ENCODE results near the gene HSPA12B.

HSPA12B gene

GRCh38 chr20:3749087-3749688, 16.7 kb downstream of the HSPA12B start:
- no peak overlapping the region for H3K4me3 ChIP-seq (ENCODE audit: low read length)
- H3K9me3 ChIP-seq (ENCODE audit: control insufficient read depth, insufficient read depth, low read length): no peaks in the 10 kb centered on the region
- no peaks in the 10 kb centered on the region for H3K79me2 ChIP-seq (ENCODE audit: control insufficient read depth, low read length)
- H3K4me1 ChIP-seq (ENCODE audit: control insufficient read depth, low read length): no peaks in the 10 kb centered on the region
- H3K27me3 ChIP-seq (ENCODE audit: control insufficient read depth, low read length): peaks cover 5% of the 10 kb centered on the region; the same call in 1 of the 2 replicates
- no peak overlapping the region for H3K27ac ChIP-seq (ENCODE audit: low read depth, low read length)
- H3K36me3 ChIP-seq (ENCODE audit: control insufficient read depth, low read length): peaks cover 5% of the 10 kb centered on the region; the same call in 1 of the 2 replicates
- H3K9me2 ChIP-seq (replicated peaks; ENCODE audit: control insufficient read depth, low read length): no peaks in the 10 kb centered on the region
- no peaks in the 10 kb centered on the region for H4K20me1 ChIP-seq (ENCODE audit: control insufficient read depth, insufficient read depth, low read depth, low read length)
- TF ChIP-seq, protein P1, sequence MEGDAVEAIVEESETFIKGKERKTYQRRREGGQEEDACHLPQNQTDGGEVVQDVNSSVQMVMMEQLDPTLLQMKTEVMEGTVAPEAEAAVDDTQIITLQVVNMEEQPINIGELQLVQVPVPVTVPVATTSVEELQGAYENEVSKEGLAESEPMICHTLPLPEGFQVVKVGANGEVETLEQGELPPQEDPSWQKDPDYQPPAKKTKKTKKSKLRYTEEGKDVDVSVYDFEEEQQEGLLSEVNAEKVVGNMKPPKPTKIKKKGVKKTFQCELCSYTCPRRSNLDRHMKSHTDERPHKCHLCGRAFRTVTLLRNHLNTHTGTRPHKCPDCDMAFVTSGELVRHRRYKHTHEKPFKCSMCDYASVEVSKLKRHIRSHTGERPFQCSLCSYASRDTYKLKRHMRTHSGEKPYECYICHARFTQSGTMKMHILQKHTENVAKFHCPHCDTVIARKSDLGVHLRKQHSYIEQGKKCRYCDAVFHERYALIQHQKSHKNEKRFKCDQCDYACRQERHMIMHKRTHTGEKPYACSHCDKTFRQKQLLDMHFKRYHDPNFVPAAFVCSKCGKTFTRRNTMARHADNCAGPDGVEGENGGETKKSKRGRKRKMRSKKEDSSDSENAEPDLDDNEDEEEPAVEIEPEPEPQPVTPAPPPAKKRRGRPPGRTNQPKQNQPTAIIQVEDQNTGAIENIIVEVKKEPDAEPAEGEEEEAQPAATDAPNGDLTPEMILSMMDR (IDR thresholded peaks at IDR 0.05; ENCODE audit: low read depth, low read length, poor library complexity, severe bottlenecking): no peak
- TF ChIP-seq EZH2phosphoT487 (IDR thresholded peaks at IDR 0.05; ENCODE audit: borderline replicate concordance, low read length): no peak
- no peak overlapping the region for H3K4me2 ChIP-seq (ENCODE audit: low read length)
- no peaks in the 10 kb centered on the region; the same call in 1 of the 2 replicates for H3F3A ChIP-seq (ENCODE audit: control insufficient read depth, insufficient read depth)

DNA sequence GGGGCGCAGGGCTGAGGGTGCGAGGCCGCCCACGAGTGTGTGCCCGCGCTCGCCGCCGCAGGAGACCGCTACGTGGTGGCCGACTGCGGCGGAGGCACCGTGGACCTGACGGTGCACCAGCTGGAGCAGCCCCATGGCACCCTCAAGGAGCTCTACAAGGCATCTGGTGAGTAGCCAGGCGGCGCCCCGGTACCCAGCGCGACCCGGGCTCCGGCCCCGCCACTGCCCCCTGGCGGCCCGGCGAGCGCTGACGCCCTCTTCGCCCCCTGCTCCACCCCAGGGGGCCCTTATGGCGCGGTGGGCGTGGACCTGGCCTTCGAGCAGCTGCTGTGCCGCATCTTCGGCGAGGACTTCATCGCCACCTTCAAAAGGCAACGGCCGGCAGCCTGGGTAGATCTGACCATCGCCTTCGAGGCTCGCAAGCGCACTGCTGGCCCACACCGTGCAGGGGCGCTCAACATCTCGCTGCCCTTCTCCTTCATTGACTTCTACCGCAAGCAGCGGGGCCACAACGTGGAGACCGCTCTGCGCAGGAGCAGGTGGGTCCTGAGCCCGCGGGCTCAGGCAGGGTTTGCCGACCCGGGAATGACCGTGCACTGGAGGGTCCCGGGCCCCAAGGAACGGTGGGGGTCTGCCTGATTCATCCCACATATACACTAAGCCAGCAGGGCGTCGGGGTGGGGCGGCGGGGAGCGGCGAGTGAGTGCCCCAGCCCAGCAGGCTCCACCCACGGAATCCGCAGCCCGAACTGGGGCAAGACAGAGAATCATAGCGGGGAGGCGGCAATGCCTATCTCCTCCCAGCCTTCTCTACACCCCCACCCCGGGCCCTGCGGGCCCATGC, 17.4 kb downstream of the HSPA12B start:
- Histone ChIP-seq H3K4me3 (ENCODE audit: low read length) (no peak overlapping the region), H3K9me2 (replicated peaks; ENCODE audit: control insufficient read depth, low read length) (no peaks in the 10 kb centered on the region), H3K79me2 (ENCODE audit: control insufficient read depth, low read length) (no peaks in the 10 kb centered on the region), H3K4me1 (ENCODE audit: control insufficient read depth, low read length) (no peaks in the 10 kb centered on the region), H3K27ac (ENCODE audit: low read depth, low read length) (no peak overlapping the region), H3K9me3 (ENCODE audit: control insufficient read depth, insufficient read depth, low read length) (no peaks in the 10 kb centered on the region), H3K36me3 (ENCODE audit: control insufficient read depth, low read length) (peaks cover 5% of the 10 kb centered on the region; the same call in 1 of the 2 replicates), H3F3A (ENCODE audit: control insufficient read depth, insufficient read depth) (no peaks in the 10 kb centered on the region), H3K4me2 (ENCODE audit: low read length) (no peak overlapping the region), H3K27me3 (ENCODE audit: control insufficient read depth, low read length) (no peaks in the 10 kb centered on the region), H4K20me1 (ENCODE audit: control insufficient read depth, insufficient read depth, low read depth, low read length) (no peaks in the 10 kb centered on the region)
- no peak for TF ChIP-seq EZH2phosphoT487 (IDR thresholded peaks at IDR 0.05; ENCODE audit: borderline replicate concordance, low read length)
- TF ChIP-seq, protein P1 (IDR thresholded peaks at IDR 0.05; ENCODE audit: low read depth, low read length, poor library complexity, severe bottlenecking): peak; percentile 68

DNA sequence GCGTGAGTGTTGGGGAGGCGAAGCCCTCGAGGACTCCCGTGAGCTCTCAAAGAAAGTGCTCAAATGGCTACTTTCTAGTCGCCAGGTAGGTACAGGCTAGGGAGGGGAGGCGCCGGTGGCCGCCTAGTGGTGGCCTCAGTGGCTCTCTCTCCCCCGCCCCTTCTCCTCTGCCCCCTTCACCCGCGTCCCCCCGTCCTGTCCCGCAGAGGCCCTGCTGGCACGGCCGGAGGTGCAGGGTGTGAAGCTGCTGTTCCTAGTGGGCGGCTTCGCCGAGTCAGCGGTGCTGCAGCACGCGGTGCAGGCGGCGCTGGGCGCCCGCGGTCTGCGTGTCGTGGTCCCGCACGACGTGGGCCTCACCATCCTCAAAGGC, 18.8 kb downstream of the HSPA12B start:
- no peak overlapping the region for H3K4me2 ChIP-seq (ENCODE audit: low read length)
- no peak overlapping the region for H3K27ac ChIP-seq (ENCODE audit: low read depth, low read length)
- TF ChIP-seq, protein P1 (IDR thresholded peaks at IDR 0.05; ENCODE audit: low read depth, low read length, poor library complexity, severe bottlenecking): no peak
- no peak for TF ChIP-seq EZH2phosphoT487 (IDR thresholded peaks at IDR 0.05; ENCODE audit: borderline replicate concordance, low read length)
- no peak overlapping the region for H3K4me3 ChIP-seq (ENCODE audit: low read length)
- H4K20me1 ChIP-seq (ENCODE audit: control insufficient read depth, insufficient read depth, low read depth, low read length): no peaks in the 10 kb centered on the region
- H3F3A ChIP-seq (ENCODE audit: control insufficient read depth, insufficient read depth): no peaks in the 10 kb centered on the region
- no peaks in the 10 kb centered on the region for H3K27me3 ChIP-seq (ENCODE audit: control insufficient read depth, low read length)
- H3K4me1 ChIP-seq (ENCODE audit: control insufficient read depth, low read length): no peaks in the 10 kb centered on the region
- H3K9me3 ChIP-seq (ENCODE audit: control insufficient read depth, insufficient read depth, low read length): no peaks in the 10 kb centered on the region
- H3K79me2 ChIP-seq (ENCODE audit: control insufficient read depth, low read length): no peaks in the 10 kb centered on the region
- peaks cover 5% of the 10 kb centered on the region; the same call in 1 of the 2 replicates for H3K36me3 ChIP-seq (ENCODE audit: control insufficient read depth, low read length)
- H3K9me2 ChIP-seq (replicated peaks; ENCODE audit: control insufficient read depth, low read length): no peaks in the 10 kb centered on the region
